Forelimb muscle (tissue), 1 donor: ENCODE measurements around the gene EZH1. TPM values are rescaled to one million over a fixed set of nuclear protein-coding genes. Genes with fewer than 3 reads are reported as not detected.
A peak's percentile ranks its signal among the peaks of the same experiment; 100 is the strongest.
"Not testable (repeated sequence)": the region's sequence is repeated elsewhere in the genome, so short reads cannot be mapped to it uniquely, and the experiment has no call there.

Experiments
- DNase-seq: peaks from one replicate; pipeline ENCODE4 v3.0.0-alpha.2; 2013; ENCODE audit warnings: low read depth
- polyA plus RNA-seq: library from polyadenylated mRNA; unstranded; fragments of 120-200 nt; gene quantifications from one replicate; pipeline ENCODE4 v1.2.1, GENCODE V29; 2013; ENCODE audit not compliant: insufficient read length

EZH1 gene
- polyA plus RNA-seq, 1 donor, result 22.6 TPM

DNA sequence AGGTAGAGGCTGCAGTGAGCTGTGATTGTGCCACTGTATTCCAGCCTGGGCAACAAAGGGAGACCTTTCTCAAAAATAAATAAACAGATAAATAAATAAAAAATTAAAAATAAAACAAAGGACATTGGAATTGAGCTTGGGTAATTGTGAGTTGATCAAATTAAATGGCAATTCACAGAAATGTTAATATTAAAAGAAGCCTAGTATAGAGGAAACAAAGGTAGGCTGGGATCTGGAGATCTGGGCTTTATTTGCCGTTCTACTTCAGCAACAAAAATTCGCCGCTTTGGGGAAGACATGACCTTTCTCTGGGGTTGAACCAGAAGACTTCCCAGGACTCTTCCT is 28.1 kb upstream of the EZH1 start:
- DNase-seq, result no peak

DNA sequence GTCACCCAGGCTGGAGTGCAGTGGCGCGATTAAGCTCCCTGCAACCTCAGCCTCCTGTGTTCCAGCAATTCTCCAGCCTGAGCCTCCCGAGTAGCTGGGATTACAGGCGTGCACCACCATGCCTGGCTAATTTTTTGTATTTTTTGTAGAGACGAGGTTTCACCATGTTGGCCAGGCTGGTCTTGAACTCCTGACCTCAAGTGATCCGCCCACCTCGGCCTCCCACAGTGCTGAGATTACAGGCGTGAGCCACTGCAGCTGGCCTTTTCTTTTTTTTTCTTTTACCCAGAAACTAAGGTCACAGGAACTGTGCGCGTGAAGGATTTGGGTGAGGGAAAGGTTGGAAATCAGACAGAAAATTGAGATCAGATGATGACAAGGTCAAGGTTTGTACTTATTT is 25.1 kb upstream of the EZH1 start:
- DNase-seq, result not testable (repeated sequence)

DNA sequence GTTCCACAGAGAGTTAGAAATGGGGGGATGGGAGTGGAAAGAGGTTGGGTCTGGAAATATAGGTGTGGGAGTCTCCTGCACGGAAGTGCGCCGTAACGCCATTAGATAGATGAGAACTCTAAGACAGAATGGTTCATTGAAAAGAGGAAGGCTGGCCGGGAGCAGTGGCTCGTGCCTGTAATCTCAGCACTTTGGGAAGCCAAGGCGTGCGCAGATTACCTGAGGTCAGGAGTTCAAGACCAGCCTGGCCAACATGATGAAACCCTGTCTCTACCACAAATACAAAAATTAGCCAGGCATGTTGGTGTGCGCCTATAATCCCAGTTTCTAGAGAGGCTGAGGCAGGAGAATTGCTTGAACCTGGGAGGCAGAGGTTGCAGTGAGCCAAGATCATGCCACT is 23.2 kb upstream of the EZH1 start:
- not testable (repeated sequence) for DNase-seq

DNA sequence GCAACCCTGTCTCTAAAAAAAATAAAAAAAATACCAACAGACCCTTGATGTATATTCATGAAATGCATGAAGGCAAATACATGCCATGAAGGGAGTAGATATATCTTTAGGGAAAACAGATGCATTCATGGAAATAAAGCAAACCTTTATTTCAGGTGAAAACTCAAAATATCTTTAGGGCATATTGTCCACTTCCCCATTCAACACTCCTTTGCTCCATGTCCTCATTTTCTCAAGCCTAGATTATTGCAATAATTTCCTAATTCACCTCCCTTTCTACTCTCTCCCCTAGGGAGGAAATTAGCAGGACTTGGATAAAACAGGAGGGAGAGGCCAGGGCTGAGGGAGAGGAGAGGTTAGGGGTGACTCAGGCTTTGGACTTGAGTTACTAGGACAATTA is 22.7 kb upstream of the EZH1 start:
- DNase-seq, result no peak

DNA sequence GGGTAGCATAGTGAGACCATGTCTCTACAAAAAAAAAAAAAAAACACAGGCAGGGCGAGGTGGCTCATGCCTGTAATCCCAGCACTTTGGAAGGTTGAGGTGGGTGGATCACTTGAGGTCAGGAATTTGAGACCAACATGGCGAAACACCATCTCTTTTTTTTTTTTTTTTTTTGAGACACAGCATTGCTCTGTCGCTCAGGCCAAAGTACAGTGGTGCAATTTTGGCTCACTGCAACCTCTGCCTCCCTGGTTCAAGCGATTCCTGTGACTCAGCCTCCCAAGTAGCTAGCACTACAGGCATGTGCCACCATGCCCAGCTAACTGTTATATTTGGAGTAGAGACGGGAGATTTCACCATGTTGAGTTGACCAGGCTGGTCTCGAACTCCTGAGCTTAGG is 21.3 kb upstream of the EZH1 start:
- no peak for DNase-seq

DNA sequence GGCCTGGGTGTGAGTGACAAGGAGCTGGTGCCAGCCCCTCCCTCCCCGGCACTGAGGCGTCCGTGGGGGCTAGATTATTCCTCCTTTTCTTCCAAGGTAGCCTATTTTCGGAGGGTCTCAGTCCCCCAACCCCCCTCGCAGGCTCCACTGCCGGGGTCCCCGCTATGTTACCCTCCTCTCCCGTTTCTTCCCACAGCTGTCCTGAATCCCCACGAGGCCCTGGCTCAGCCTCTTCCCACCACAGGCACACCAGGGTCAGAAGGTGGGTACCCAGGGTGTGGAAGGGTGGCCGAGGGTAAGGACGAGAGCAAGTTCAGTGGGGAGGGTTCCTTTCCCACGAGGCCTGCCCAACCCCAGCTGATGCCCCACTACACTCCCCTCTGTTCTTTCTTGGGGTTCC is 16.8 kb upstream of the EZH1 start:
- no peak for DNase-seq

DNA sequence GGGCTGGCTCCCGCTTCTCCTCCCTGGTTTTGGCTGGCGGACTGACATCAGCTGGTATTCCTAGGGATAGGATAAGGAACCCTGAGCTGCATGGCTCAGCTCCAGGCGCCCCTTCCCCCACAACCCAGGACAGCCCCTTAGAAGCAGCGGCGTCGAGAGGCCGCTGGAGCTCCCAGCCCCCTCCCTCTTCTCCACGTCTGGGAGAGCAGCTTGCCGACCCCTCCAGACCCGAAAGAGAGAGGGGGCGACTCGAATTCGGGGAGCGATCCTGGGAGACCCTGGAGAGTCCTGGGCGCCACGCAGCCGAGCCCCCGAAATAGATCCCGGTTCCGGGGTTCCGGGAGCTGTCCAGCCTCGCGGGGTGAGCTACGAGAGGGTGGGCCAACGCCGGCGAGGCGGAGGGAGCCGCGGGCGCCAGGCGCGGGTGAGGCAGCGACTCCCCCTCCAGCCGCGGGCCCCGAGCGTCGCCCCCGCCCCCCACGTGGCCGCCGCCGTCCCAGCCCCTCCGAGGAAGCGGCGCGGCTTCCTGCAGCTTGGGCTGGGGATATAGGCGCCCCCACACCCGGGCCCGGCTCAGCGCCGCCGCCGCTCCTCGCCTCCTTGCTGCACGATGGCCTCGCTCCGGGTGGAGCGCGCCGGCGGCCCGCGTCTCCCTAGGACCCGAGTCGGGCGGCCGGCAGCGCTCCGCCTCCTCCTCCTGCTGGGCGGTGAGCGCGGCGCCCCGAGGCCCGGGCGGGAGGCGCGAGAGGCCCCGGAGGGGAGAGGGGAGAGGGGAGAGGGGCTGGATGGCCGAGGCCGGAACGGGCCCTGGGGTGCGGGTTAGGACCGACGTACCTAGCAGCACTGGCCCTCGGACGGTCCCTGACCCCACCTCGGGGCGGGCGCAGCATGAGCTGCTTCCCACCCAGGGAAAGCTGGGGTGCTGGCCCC is 16.1 kb upstream of the EZH1 start, which contains the start of gene RAMP2:
TSS of gene RAMP2 (plus strand) at position 576 of the 930 bp plus-strand sequence. CDS start at position 611, 35 bp downstream.
- no peak for DNase-seq

DNA sequence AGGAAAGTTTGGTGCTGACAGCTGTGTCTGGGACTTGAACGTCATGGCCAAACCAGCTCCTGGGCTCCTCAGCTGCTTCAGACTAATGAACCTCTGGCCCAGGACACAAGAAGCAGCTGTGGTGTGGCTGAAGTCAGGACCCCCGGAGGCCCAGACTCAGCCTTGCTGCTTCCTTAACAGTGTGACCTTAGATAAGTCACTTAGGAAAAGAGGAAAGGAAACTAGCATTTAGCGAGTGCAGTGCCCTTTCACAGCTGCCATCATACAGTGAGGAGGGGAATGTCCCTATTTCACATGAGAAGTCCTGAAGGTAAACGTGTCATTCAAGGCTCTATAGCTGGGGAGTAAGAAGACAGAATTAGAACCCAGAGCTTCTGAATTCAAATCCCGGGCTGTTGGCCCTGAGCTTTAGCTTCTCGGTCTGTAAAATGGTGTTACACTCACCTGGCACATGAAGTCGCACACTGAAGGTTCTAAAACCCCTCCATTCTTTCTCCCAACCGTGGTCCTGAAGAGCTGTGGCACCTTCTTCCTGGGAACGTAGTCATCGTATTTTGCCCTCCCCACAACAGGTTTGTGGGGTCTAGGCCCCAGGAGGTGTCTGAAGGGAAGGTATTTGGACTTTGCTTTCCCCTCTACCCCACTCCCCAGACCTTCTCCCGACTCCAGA is 15.3 kb upstream of the EZH1 start:
- DNase-seq, result no peak

DNA sequence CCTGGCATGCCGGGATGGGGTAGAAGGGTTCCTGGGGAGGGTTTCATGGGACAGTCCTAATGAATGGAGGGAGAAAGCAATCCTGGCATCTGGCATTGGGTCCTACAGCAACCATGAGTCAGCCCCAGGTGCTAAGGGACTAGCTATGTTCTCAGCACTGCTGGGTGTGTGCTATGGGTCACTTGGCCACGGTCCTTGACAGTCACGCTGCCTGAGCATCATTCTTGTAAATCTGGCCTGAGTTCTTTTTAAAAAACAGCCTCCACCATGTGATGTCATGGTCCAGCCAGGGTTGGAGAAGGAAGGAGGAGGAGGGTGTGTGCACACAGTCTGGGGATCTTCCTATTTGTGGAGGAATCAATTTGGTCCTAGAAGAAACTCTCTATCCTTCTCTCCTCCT is 9.9 kb upstream of the EZH1 start:
- DNase-seq, result no peak

DNA sequence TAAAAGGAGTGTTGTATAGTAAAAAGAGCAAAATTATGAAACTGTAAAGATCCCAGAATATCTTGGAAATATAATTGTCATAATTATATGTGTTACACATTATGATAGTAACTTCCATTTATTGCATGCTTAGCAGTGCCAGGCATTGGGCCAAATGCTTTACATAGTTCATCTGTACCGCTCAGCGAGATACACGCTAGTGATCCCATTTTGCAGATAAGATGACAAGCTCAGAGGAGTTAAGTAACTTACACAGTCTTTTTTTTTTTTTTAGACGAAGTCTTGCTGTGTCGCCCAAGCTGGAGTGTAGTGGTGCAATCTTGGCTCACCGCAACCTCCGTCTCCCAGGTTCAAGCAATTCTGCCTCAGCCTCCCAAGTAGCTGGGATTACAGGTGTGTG is 6.8 kb upstream of the EZH1 start:
- DNase-seq, result no peak

DNA sequence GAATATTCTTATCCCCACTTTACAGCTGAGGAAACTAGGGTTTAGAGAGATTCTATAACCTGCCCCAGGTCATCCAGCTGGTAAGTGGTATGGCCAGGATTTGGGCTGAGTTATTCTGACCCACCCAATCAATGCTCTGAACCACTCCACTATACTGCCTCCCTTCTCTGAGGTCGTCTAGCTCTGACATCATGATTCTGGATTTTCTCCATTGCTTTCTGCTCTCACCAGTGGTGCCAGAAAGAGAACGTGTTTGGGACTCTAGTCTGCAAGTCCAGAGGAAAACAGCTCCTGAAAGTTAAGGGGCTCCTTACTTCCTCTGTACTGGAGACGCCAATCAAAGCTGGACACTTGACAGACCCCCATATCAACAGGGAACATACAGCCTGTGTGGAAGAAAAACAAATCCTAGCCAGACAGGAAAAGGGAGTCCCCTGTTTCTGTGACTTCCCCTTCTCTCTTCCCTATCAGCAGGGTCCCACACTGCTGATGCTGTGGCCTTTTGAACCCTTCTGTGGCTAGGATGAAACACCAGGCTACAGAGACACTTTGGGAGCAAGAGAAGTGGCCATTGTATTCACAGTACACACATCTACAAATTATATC is 6.0 kb upstream of the EZH1 start:
- DNase-seq, result no peak

DNA sequence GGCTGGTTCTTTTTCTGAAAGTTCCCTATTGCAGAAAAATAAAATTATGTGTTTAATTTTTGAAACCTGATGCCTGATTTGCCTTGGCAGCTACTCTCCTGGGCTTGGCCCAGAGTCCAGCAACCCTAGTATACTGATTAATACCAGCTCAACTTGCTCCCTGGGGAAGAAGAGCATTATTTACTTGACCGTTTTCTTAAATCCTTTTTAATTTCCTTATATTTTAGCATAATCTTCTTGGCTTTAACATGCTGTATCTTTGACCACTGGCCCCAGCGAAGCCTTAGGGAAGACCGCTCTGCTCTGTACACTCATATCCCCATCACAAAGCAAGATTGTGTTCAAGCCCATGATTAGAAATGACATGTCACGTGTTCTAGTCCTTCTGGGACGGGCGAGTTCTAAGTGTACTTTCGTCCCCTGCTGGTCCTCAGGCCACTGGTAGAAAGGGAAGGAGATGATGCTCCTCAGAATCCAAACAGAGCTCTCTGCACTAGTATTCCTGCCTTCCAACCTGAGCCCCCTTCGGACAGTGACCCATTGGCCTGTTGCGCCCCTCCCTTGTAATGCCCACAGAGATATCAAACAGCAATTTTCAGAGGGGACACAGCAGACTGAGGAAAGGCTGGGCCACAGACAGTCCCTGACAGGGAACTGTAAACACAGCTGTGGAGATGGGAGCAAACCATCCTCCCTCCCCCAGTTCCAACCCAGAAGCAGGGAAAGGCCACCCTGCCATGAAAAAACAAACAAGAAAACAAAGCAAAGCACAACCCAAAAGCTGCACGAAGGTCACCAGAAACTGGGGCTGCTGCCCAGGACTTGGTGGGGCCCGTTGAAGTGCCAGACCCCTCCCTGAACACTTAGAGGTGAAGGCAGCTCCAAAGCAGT is 4.3 kb upstream of the EZH1 start:
- no peak for DNase-seq

DNA sequence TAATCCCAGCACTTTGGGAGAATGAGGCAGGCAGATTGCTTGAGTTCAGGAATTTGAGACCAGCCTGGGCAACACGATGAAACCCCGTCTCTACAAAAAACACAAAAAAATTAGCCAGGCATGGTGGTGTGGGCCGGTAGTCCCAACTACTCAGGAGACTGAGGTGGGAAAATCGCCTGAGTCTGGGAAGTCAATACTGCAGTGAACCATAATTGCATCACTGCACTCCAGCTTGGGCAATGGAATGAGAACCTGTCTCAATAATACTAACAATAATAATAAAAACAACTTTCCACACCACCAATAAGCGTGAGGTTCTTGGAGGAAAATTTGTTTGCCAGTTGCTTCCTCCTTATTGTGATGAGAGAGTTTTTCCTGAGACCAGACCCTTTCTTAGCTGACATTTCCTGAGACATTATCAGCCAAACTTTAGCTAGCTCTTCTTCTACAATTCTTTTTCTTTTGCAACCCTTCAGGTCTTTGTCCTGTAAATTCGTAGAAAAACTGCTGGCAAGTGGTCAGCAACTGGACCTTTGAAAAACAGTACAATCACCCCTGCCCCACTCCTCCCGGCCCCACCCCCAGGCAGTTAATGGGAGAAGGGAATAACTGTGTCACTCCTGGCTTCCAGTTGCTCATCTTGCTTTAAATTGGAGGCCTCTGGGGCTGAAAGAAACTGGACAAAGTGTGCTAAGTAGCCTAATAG is 3.5 kb upstream of the EZH1 start:
- no peak for DNase-seq

DNA sequence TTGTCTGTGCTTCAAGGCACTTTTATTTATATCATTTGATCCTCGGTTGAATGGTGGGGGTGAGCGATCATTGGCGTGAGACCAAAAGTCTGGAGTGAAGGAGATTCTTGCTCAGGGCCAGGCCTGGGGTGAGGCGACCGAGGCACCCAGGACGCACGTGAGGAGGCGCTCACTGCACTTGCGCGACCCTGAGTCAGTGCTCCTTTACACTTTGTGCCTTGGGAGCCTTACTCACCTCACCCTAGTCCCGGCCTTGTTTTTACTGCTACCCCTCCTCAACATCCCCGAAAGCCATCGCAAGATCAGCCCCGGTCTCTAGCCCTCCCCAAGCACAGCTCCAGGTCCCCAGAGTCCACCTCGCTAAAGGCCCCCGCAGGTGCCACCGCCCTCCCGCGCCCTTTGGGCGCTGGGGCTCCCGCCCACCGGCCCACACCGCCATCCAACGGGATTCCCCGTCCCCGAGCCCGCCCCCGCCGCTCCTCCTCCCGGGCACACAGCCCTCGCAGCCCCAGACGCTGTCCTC is 496 bp downstream of the EZH1 start:
- no peak for DNase-seq

DNA sequence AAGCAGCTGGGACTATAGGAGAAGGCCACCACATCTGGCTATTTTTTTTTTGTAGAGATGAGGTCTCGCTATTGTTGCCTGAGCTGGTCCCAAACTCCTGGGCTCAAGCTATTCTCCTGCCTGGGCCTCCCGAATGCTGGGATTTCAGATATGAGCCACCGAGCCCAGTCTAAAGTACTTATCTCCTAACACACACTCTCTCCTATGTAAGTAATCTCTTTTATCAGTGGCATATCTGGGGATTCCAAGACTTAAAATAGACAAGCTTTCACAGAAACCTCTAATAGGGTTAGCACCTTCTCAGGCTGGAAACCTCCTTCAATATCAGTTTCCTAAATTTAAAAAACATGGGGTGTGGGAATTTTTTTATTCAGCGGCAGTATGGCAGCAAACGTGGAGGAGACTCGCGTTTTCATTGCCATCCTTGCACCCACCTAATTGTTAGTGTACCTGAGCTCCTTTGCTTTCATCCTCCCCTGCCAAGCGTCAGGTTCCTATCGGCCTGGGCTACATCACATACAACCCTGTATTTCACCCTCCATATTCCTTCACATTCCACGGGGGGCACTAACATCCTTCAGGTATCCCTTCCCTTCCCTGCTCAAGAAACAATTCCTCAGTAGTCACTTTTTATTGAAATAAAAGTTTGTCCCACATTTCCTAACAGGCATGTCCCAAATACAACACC is 1.1 kb downstream of the EZH1 start:
- no peak for DNase-seq

DNA sequence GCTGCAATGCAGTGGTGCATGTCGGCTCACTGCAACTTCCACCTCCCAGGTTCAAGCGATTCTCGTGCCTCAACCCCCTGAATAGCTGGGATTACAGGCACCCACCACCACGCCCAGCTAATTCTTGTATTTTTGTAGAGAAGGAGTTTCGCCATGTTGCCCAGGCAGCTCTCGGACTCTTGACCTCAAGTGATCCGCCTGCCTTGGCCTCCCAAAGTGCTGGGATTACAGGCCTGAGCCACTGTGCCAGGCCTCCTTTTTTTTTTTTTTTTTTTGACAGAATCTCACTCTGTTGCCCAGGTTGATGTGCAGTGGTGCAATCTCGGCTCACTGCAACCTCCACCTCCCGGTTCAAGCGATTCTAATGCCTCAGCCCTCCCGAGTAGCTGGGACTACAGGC is 1.9 kb downstream of the EZH1 start:
- DNase-seq, result not testable (repeated sequence)

DNA sequence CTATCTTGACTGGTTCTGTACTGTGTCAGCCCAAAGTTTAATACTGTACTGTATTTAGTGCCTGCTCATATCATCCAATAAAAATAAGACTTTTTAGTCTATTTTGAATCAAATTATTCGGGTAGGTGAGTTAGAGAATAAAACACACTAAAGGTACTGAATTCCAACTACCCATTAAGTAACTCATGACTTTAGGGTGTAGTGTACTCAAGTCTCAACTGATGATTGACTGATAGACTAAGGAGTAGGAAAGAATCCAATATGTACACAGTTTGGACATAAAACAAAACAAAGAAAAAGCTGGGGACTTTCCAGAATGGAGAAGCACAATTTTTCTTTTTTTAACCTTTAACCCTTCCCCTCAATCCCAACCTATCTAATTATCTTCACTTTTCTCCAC is 4.1 kb downstream of the EZH1 start:
- no peak for DNase-seq

DNA sequence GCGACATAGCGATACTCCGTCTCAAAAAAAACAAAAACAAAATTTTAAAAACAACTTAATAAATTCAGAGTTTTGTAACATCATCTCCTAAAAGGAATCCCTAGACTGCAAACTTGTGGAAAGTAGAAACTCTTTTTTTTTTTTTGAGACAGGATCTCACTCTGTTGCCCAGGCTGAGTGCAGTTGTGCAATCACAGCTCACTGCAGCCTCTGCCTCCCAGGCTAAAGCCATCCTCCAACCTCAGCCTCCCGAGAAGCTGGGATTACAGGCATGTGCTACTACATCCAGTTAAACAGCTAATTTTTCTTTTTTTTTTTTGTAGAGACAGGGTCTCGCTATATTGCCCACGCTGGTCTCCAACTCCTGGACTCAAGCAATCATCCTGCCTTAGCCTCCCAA is 19.7 kb downstream of the EZH1 start:
- DNase-seq, result no peak

DNA sequence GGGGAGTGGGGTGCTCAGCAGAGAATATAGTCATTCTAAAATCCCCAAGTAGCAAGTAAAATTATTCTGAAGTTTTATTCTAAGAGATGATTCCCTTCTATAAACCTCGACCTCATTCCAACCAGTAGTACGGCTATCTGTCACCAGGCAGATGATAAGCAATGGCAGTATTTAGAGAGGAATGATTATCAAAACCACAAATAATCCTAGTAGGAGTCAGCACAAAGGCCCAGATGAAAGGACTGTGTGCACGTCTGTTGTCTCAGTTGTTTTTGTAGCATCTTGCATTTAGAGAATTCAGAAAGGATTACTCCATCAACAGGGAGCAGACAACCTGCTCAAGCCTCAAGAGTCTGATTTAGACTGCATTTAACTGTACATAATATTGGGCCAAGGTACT is 21.2 kb downstream of the EZH1 start:
- DNase-seq, result no peak

DNA sequence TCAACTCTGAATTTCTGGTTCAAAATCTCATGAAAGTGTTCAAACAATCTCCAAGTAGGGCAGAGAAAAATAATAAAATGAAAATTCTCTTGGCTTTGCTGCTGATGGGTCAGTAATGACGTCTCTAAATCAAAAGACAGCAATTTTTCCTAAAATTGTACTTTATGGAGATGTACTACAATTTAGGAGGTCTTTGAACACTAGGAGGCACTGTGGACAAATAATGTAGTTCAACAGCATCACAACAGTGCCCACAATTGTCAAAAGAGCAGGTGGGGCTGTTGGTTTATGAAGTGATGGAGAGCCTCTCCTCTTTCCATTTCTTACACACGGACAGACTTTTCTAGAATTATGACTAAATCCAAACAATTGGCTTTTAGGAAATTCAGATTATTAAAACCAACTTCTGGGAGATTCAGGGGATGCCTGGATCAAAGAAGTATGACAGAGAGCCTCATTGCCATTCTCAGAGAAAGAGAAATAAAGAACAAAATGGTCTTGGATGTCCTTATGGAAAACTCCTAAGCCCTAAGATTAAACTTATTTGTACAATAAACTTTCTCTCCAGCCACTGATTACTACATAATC is 23.8 kb downstream of the EZH1 start:
- peak; percentile 51 for DNase-seq
